ENCODE results near the gene LRMDA.

LRMDA gene

GRCh38 chr10:76185471-76186301 is 754.3 kb downstream of the LRMDA start:
- no peak for DNase-seq (ENCODE audit: low read depth in 1 of 2, low spot score in 1 of 2)

- DNase-seq (ENCODE audit: low read depth in 1 of 2, low spot score in 1 of 2) = no peak
Observed at GRCh38 chr10:76188216-76188615, 756.8 kb downstream of the LRMDA start.

GRCh38 chr10:76190634-76191270 is 759.3 kb downstream of the LRMDA start:
- no peak for DNase-seq (ENCODE audit: low read depth in 1 of 2, low spot score in 1 of 2)

- DNase-seq (ENCODE audit: low read depth in 1 of 2, low spot score in 1 of 2) = no peak
Observed at GRCh38 chr10:76191336-76191735, 759.9 kb downstream of the LRMDA start.

GRCh38 chr10:76192151-76192550 is 760.7 kb downstream of the LRMDA start:
- no peak for DNase-seq (ENCODE audit: low read depth in 1 of 2, low spot score in 1 of 2)

- no peak for DNase-seq (ENCODE audit: low read depth in 1 of 2, low spot score in 1 of 2)
Observed at GRCh38 chr10:76192694-76193320, 761.4 kb downstream of the LRMDA start.

GRCh38 chr10:76195654-76196390 is 764.4 kb downstream of the LRMDA start:
- DNase-seq (ENCODE audit: low read depth in 1 of 2, low spot score in 1 of 2) = no peak

GRCh38 chr10:76197293-76197692 is 765.9 kb downstream of the LRMDA start:
- no peak for DNase-seq (ENCODE audit: low read depth in 1 of 2, low spot score in 1 of 2)

- DNase-seq (ENCODE audit: low read depth in 1 of 2, low spot score in 1 of 2) = no peak
Observed at GRCh38 chr10:76198287-76199035, 767.0 kb downstream of the LRMDA start.

GRCh38 chr10:76201962-76202361 is 770.5 kb downstream of the LRMDA start:
- DNase-seq (ENCODE audit: low read depth in 1 of 2, low spot score in 1 of 2) = no peak

GRCh38 chr10:76202777-76203176 is 771.4 kb downstream of the LRMDA start:
- DNase-seq (ENCODE audit: low read depth in 1 of 2, low spot score in 1 of 2) = no peak

- no peak for DNase-seq (ENCODE audit: low read depth in 1 of 2, low spot score in 1 of 2)
Observed at GRCh38 chr10:76205361-76205760, 773.9 kb downstream of the LRMDA start.

- no peak for DNase-seq (ENCODE audit: low read depth in 1 of 2, low spot score in 1 of 2)
Observed at GRCh38 chr10:76206797-76207352, 775.5 kb downstream of the LRMDA start.

- no peak for DNase-seq (ENCODE audit: low read depth in 1 of 2, low spot score in 1 of 2)
Observed at GRCh38 chr10:76209135-76209534, 777.7 kb downstream of the LRMDA start.

- DNase-seq (ENCODE audit: low read depth in 1 of 2, low spot score in 1 of 2) = no peak
Observed at GRCh38 chr10:76210211-76210610, 778.8 kb downstream of the LRMDA start.

- no peak for DNase-seq (ENCODE audit: low read depth in 1 of 2, low spot score in 1 of 2)
Observed at GRCh38 chr10:76211691-76212090, 780.3 kb downstream of the LRMDA start.

- no peak for DNase-seq (ENCODE audit: low read depth in 1 of 2, low spot score in 1 of 2)
Observed at GRCh38 chr10:76213876-76214275, 782.5 kb downstream of the LRMDA start.

- no peak for DNase-seq (ENCODE audit: low read depth in 1 of 2, low spot score in 1 of 2)
Observed at GRCh38 chr10:76218035-76218434, 786.6 kb downstream of the LRMDA start.

GRCh38 chr10:76229341-76229740 is 797.9 kb downstream of the LRMDA start:
- DNase-seq (ENCODE audit: low read depth in 1 of 2, low spot score in 1 of 2) = no peak

- DNase-seq (ENCODE audit: low read depth in 1 of 2, low spot score in 1 of 2) = no peak
Observed at GRCh38 chr10:76230921-76231285, 799.5 kb downstream of the LRMDA start.

All from stimulated activated CD4-positive, alpha-beta T cell treated with anti-CD3 and anti-CD28 coated beads, Interleukin-15, amount 100 ng/mL, for 1 hour (primary cell).